ENCODE results near the gene PCDH7.

The PCDH7 gene

GRCh38 chr4:30727409-30727808 is 7.2 kb downstream of the PCDH7 start:
- DNase-seq (ENCODE audit: low read depth) = no peak

GRCh38 chr4:30728311-30728710 is 8.1 kb downstream of the PCDH7 start:
- DNase-seq (ENCODE audit: low read depth) = no peak

- no peak for DNase-seq (ENCODE audit: low read depth)
These were observed 23.7 kb downstream of the PCDH7 start for GRCh38 chr4:30743897-30744296.

- no peak for DNase-seq (ENCODE audit: low read depth)
These were observed 24.2 kb downstream of the PCDH7 start for GRCh38 chr4:30744386-30744785.

GRCh38 chr4:30744957-30745640 is 24.9 kb downstream of the PCDH7 start:
- DNase-seq (ENCODE audit: low read depth) = no peak

- no peak for DNase-seq (ENCODE audit: low read depth)
These were observed 26.6 kb downstream of the PCDH7 start for GRCh38 chr4:30746735-30747134.

GRCh38 chr4:30753316-30753715 is 33.1 kb downstream of the PCDH7 start:
- no peak for DNase-seq (ENCODE audit: low read depth)

GRCh38 chr4:30754021-30754420 is 33.9 kb downstream of the PCDH7 start:
- no peak for DNase-seq (ENCODE audit: low read depth)

- no peak for DNase-seq (ENCODE audit: low read depth)
These were observed 35.2 kb downstream of the PCDH7 start for GRCh38 chr4:30755346-30755745.

- DNase-seq (ENCODE audit: low read depth) = no peak
These were observed 36.4 kb downstream of the PCDH7 start for GRCh38 chr4:30756553-30756952.

- DNase-seq (ENCODE audit: low read depth) = no peak
These were observed 37.2 kb downstream of the PCDH7 start for GRCh38 chr4:30757357-30757756.

GRCh38 chr4:30760551-30760950 is 40.4 kb downstream of the PCDH7 start:
- DNase-seq (ENCODE audit: low read depth) = no peak

GRCh38 chr4:30763321-30763727 is 43.2 kb downstream of the PCDH7 start:
- no peak for DNase-seq (ENCODE audit: low read depth)

- no peak for DNase-seq (ENCODE audit: low read depth)
These were observed 44.9 kb downstream of the PCDH7 start for GRCh38 chr4:30765022-30765421.

- DNase-seq (ENCODE audit: low read depth) = no peak
These were observed 47.1 kb downstream of the PCDH7 start for GRCh38 chr4:30767147-30767845.

GRCh38 chr4:30768277-30768676 is 48.1 kb downstream of the PCDH7 start:
- no peak for DNase-seq (ENCODE audit: low read depth)

- no peak for DNase-seq (ENCODE audit: low read depth)
These were observed 48.9 kb downstream of the PCDH7 start for GRCh38 chr4:30769093-30769492.

- no peak for DNase-seq (ENCODE audit: low read depth)
These were observed 49.9 kb downstream of the PCDH7 start for GRCh38 chr4:30770049-30770549.

- DNase-seq (ENCODE audit: low read depth) = no peak
These were observed 50.6 kb downstream of the PCDH7 start for GRCh38 chr4:30770812-30771211.

GRCh38 chr4:30776451-30776850 is 56.3 kb downstream of the PCDH7 start:
- DNase-seq (ENCODE audit: low read depth) = no peak

- DNase-seq (ENCODE audit: low read depth) = no peak
These were observed 56.8 kb downstream of the PCDH7 start for GRCh38 chr4:30776921-30777415.
